ENCODE measurements around the gene LCE2B. TPM values are rescaled to one million over a fixed set of nuclear protein-coding genes. Genes with fewer than 3 reads are reported as not detected.

The LCE2B gene, protein sequence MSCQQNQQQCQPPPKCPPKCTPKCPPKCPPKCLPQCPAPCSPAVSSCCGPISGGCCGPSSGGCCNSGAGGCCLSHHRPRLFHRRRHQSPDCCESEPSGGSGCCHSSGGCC
- not detected in 2 replicates for total RNA-seq

DNA sequence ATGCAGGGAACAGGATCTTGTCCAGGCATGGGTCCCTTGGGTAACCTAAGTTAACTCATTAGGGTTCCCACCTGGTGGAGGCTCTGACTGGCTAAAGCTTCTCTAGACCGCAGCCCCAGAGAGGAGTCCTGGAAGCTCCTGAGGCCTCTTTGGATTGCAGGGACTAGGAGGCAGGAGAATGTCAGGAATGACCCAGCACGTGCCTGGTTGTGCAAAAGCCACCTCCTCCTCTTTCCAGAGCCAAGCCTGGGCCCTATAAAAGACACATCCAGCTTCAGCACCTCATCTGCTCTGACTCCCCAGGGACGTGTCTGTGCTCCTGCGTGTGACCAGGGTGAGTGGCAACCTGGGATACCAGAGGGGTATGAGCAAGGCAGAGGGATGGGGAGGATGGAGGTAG lies at the start of gene LCE2B:
TSS of gene LCE2B (plus strand) at position 301 of the 400 bp plus-strand sequence. CDS start 721 bp downstream, outside the sequence.

DNA sequence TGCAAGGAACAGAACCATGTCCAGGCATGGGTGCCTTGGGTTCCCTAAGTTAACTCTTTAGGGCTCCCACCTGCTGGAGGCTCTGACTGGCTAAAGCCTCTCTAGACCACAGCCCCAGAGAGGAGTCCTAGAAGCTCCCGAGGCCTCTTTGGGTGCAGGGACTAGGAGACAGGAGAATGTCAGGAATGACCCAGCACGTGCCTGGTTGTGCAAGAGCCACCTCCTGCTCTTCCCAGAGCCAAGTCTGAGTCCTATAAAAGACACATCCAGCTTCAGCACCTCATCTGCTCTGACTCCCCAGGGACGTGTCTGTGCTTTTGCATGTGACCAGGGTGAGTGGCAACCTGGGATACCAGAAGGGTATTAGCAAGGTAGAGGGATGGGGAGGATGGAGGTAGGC lies 22.8 kb upstream of the LCE2B start, which contains the start of gene LCE2D:
TSS of gene LCE2D (plus strand) at position 283 of the 400 bp plus-strand sequence. CDS start 726 bp downstream, outside the sequence.

DNA sequence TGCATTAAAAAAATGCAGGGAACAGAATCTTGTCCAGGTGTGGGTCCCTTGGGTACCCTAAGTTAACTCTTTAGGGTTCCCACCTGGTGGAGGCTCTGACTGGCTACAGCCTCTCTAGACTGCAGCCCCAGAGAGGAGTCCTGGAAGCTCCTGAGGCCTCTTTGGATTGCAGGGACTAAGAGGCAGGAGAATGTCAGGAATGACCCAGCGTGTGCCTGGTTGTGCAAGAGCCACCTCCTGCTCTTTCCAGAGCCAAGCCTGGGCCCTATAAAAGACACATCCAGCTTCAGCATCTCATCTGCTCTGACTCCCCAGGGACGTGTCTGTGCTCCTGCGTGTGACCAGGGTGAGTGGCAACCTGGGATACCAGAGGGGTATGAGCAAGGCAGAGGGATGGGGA lies 10.9 kb upstream of the LCE2B start, which contains the start of gene LCE2C:
TSS of gene LCE2C (plus strand) at position 297 of the 400 bp plus-strand sequence. CDS start 737 bp downstream, outside the sequence.

DNA sequence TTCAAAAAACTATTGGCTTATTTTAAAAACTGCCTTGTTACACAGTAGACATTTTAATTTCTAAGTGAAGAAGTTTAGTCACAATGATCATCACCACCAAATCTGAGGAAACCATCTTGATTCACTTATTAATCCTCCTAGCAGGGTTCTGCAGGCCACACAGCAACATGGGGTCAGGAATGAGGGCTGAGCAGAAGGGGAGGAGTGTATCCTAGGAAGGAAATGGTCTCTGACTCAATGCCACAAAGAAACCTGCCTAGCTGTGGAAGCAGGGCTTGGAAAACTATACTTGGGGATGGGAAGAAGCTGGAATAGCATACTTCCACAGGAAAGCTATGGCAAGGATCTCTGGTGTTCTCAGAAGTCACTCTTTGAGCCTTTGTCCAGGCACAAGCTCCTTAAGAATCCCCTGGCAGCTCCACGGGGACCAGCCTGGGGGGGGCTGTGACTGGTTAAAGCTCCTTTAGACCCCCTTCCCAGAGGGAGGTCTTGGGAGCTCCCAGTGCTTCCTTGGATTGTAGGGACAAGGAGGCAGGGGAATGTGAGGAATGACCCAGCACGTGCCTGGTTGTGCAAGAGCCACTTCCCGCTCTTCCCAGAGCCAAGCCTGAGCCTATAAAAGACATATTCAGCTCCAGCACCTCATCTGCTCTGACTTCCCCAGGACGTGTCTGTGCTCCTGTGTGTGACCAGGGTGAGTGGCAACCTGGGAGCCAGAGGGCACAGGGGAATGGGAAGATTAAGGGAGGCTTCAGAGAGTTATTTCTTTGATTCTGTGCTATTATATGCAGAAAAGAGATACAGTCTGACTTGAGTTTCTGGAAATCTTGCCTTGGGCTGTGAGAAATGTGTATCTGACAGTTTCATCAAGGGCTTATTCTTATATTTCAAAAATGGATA lies 12.0 kb downstream of the LCE2B start, which contains the start of gene LCE2A:
TSS of gene LCE2A (plus strand) at position 645 of the 900 bp plus-strand sequence. CDS start 557 bp downstream, outside the sequence.

DNA sequence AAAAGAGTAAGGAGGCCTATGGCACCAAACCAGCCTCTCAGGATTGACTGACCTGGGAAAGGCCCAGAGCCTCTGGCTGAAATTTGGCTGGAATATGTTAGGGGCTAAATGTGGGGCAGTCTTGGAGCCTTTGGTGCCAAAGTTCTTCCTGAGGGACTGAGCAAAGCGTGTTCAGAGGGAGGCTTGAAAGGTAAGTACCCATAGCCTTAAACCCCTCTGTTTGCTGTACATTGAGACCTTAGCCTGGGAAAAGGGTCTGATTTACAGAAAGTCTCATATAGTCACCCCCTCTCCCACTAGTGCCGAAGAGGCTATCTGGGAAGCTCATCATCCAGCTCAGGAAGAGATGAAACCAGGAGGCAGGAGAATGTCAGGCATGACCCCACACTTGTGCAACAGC lies 21.9 kb downstream of the LCE2B start, which contains the start of gene LCE4A:
TSS of gene LCE4A (plus strand) at position 301 of the 400 bp plus-strand sequence. CDS start 916 bp downstream, outside the sequence.

Other genes starting within 250 kb of the LCE2B start
- not detected in 2 replicates for gene LCE5A, start 175.3 kb upstream of the LCE2B start, total RNA-seq
- not detected in 2 replicates for gene CRCT1, start 171.6 kb upstream of the LCE2B start, total RNA-seq
- not detected in 2 replicates for gene LCE3E, start 119.3 kb upstream of the LCE2B start, total RNA-seq
- gene LCE3D, start 105.6 kb upstream of the LCE2B start, total RNA-seq: not detected in 2 replicates
- gene LCE3C, start 85.9 kb upstream of the LCE2B start, total RNA-seq: not detected in 2 replicates
- not detected in 2 replicates for gene LCE3B, start 72.3 kb upstream of the LCE2B start, total RNA-seq
- not detected in 2 replicates for gene LCE3A, start 63.0 kb upstream of the LCE2B start, total RNA-seq
- gene LCE2D, start 22.7 kb upstream of the LCE2B start, total RNA-seq: not detected in 2 replicates
- gene LCE2C, start 10.8 kb upstream of the LCE2B start, total RNA-seq: not detected in 2 replicates
- not detected in 2 replicates for gene LCE2A, start 12.2 kb downstream of the LCE2B start, total RNA-seq
- not detected in 2 replicates for gene LCE4A, start 22.0 kb downstream of the LCE2B start, total RNA-seq
- gene KPRP, start 71.9 kb downstream of the LCE2B start, total RNA-seq: not detected in 2 replicates
- gene LCE1F, start 89.0 kb downstream of the LCE2B start, total RNA-seq: not detected in 2 replicates
- gene LCE1E, start 100.1 kb downstream of the LCE2B start, total RNA-seq: not detected in 2 replicates
- not detected in 2 replicates for gene LCE1D, start 110.6 kb downstream of the LCE2B start, total RNA-seq
- not detected in 2 replicates for gene LCE1C, start 120.5 kb downstream of the LCE2B start, total RNA-seq
- gene LCE1B, start 125.8 kb downstream of the LCE2B start, total RNA-seq: not detected in 2 replicates
- not detected in 2 replicates for gene LCE1A, start 141.3 kb downstream of the LCE2B start, total RNA-seq
- gene LCE6A, start 156.7 kb downstream of the LCE2B start, total RNA-seq: not detected in 2 replicates
- gene LCE7A, start 173.9 kb downstream of the LCE2B start, total RNA-seq: not detected in 2 replicates
- gene SMCP, start 192.2 kb downstream of the LCE2B start, total RNA-seq: not detected in 2 replicates
- gene IVL, start 222.4 kb downstream of the LCE2B start, total RNA-seq: not detected in 2 replicates